Retinal pigment epithelial cell (primary cell): ENCODE data around the gene RABGEF1.
"Not testable (repeated sequence)": the region's sequence is repeated elsewhere in the genome, so short reads cannot be mapped to it uniquely, and the experiment has no call there.

Source experiments
- DNase-seq: peaks from one replicate; pipeline ENCODE4 v3.0.0-alpha.2; 2010; ENCODE audit warnings: low read depth
- H3K4me3 ChIP-seq: 2 replicates; pipeline ENCODE4 v1.5.1; 2011; ENCODE audit warnings: mild to moderate bottlenecking, low read length, control low read depth, moderate library complexity
- TF ChIP-seq, protein P1 (sequence below): conservative IDR thresholded peaks from 2 replicates; pipeline ENCODE4 v1.5.1; 2011; ENCODE audit warnings: low read depth, low read length, control low read depth, inconsistent platforms

The RABGEF1 gene

GRCh38 chr7:66699998-66700397 lies 40.5 kb upstream of the RABGEF1 start:
- TF ChIP-seq, protein P1, sequence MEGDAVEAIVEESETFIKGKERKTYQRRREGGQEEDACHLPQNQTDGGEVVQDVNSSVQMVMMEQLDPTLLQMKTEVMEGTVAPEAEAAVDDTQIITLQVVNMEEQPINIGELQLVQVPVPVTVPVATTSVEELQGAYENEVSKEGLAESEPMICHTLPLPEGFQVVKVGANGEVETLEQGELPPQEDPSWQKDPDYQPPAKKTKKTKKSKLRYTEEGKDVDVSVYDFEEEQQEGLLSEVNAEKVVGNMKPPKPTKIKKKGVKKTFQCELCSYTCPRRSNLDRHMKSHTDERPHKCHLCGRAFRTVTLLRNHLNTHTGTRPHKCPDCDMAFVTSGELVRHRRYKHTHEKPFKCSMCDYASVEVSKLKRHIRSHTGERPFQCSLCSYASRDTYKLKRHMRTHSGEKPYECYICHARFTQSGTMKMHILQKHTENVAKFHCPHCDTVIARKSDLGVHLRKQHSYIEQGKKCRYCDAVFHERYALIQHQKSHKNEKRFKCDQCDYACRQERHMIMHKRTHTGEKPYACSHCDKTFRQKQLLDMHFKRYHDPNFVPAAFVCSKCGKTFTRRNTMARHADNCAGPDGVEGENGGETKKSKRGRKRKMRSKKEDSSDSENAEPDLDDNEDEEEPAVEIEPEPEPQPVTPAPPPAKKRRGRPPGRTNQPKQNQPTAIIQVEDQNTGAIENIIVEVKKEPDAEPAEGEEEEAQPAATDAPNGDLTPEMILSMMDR: no peak
- no peak overlapping the region for H3K4me3 ChIP-seq
- DNase-seq: no peak

DNA sequence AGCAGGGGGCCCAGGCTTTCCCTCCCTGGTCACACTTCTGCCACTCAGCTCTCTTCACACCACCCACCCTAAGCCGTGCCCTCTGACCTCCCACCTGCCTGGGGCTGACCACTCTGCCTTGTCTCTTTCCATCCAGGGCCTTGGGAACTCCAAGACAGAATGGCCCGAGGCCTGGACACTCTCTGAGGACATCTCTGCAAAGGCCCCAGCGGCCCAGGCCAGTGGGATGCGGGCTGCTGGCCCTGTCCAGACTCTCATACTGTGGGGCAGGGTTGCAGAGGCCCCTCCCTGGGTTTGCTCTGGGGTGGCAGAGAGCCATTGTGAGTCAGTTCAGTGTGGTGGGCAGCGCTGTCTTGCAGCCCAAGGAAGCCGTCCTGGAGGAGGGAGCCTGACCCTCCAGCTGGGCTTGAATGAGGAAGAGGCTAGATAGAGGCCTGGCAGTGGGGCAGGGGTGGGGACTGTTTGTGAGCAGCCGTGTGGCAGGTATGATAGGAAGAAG lies 39.9 kb upstream of the RABGEF1 start:
- no peak for DNase-seq
- TF ChIP-seq, protein P1: no peak

DNA sequence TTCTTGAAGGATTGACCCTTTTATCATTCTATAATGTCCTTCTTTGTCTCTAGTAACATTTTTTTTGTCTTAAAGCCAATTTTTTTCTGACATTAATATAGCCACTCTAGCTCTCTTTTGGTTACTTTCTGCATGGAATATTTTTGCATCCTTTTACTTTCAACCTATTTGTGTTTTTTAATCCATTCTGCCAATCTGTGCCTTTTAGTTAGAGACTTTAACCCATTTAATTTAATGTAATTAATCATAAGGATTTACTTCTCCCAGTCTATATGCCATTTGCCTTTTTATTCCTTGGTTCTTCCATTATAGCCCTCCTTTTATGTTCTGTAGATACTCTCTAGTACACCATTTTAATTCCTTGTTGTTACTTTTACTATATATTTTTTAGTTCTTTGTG lies 32.7 kb upstream of the RABGEF1 start:
- TF ChIP-seq, protein P1: no peak
- H3K4me3 ChIP-seq: no peak overlapping the region
- DNase-seq: no peak

More for the DNA sequence above, 39.9 kb upstream of the RABGEF1 start:
- no peak overlapping the region for H3K4me3 ChIP-seq

- DNase-seq, H3K4me3 ChIP-seq: not testable (repeated sequence)
These were observed 29.8 kb upstream of the RABGEF1 start for GRCh38 chr7:66710752-66711151.

GRCh38 chr7:66713687-66714086 lies 26.8 kb upstream of the RABGEF1 start:
- TF ChIP-seq, protein P1: no peak
- no peak for DNase-seq
- H3K4me3 ChIP-seq: no peak overlapping the region

DNA sequence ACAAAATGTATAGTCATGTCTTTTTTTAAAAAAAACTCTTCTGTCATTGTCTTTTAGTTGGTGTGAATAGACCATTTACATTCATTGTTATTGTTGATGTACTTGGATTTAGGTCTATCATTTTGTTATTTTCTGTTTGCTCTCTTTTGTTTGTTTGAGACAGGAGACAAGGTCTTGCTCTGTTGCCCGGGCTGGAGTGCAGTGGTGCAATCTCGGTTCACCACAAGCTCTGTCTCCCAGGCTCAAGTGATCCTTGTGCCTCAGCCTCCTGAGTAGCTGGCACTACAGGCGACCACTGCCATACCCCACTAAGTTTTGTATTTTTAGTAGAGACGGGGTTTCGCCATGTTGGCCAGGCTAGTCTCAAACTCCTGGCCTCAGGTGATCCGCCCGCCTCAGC lies 23.9 kb upstream of the RABGEF1 start:
- H3K4me3 ChIP-seq, DNase-seq: not testable (repeated sequence)

DNA sequence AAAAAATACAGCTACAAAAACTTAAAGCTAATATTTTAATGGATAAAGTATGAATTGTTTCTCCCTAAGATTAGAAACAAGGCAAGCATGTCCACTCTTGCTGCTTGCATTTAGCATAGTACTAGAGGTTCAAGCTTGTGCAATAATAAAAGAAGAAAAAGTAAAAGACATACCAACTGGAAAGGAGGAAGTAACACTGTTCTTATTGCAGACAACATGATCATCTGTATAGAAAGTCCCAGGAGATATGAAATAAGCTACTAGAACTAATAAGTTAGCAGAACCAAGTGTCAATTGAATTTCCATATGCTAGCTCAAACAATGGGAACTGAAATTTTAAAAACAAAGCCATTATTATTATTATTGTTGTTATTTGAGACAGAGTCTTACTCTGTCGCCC lies 20.0 kb upstream of the RABGEF1 start:
- TF ChIP-seq, protein P1: no peak
- H3K4me3 ChIP-seq: no peak overlapping the region
- no peak for DNase-seq

DNA sequence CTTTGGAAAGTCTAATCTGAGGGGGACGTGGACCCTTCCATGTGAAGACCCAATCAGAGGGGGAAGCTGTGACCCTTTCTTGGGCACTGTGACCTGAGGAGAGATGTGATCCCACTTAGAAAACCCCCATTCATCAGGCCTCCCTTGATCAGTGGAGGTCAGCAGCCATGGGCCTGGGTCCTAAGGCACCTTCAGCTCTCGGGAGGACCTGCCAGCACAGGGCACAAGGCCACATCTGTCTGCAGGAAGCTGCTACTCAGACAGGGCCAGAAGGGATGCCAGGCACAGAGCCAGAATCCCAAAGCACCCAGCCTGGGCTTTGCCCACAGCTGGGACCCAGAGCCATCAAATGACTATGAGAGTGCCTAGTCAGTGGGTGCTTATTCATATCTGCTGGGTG lies 14.7 kb upstream of the RABGEF1 start:
- no peak for DNase-seq
- TF ChIP-seq, protein P1: no peak
- no peak overlapping the region for H3K4me3 ChIP-seq
